ENCODE results near the gene NFKBIE. TPM values are rescaled to one million over a fixed set of nuclear protein-coding genes. Genes with fewer than 3 reads are reported as not detected.
A peak's percentile ranks its signal among the peaks of the same experiment; 100 is the strongest.

The NFKBIE gene
- total and polyA plus RNA-seq, 2 experiments from 2014 or later: 12.5 to 34.2 TPM

DNA sequence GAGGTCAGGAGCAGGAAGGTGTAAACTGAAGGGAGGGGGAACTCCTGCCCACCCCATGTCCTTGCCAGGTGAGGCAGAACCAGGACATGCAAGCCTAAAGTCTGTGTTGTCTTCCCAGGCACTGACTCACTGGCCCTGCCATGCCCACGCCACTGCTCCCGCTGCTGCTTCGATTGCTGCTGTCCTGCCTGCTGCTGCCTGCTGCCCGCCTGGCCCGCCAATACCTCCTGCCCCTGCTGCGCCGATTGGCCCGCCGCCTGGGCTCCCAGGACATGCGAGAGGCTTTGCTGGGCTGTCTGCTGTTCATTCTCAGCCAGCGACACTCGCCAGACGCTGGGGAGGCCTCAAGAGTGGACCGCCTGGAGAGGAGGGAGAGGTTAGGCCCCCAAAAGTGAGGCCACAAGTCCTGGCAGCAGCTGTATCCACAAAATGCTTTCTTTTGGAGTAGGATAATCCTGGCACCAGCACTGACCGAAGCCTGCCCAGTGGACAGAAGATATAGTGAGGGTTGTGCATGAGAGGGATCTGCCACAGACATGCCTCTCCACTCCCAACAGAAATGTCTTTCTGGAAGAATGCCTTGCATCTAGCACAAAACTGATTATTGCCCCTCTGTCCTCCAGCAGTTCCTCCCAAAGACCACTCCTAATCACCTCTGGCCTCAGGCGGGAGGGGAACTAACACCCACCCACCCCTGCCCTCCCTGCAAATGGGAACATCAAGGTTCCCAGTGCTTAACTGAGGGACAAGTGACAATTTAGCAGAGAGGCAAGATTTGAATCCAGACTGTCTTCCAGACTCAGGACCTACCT, 47.8 kb downstream of the NFKBIE start:
- no peaks in the 10 kb centered on the region for H3K36me3 ChIP-seq
- peak in 1 of 2 donors; percentile 20 for DNase-seq (ENCODE audit: low read depth in 1 of 2, low spot score in 1 of 2)
- H3K4me3 ChIP-seq: no peak overlapping the region
- H3K27me3 ChIP-seq: no peaks in the 10 kb centered on the region
- H3K9me3 ChIP-seq (ENCODE audit: low read depth): no peaks in the 10 kb centered on the region
- TF ChIP-seq, protein P1, sequence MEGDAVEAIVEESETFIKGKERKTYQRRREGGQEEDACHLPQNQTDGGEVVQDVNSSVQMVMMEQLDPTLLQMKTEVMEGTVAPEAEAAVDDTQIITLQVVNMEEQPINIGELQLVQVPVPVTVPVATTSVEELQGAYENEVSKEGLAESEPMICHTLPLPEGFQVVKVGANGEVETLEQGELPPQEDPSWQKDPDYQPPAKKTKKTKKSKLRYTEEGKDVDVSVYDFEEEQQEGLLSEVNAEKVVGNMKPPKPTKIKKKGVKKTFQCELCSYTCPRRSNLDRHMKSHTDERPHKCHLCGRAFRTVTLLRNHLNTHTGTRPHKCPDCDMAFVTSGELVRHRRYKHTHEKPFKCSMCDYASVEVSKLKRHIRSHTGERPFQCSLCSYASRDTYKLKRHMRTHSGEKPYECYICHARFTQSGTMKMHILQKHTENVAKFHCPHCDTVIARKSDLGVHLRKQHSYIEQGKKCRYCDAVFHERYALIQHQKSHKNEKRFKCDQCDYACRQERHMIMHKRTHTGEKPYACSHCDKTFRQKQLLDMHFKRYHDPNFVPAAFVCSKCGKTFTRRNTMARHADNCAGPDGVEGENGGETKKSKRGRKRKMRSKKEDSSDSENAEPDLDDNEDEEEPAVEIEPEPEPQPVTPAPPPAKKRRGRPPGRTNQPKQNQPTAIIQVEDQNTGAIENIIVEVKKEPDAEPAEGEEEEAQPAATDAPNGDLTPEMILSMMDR (IDR thresholded peaks at IDR 0.05; ENCODE audit: low read depth, low read length): no peak
- peaks cover 11% of the 10 kb centered on the region for H3K4me1 ChIP-seq (ENCODE audit: low read depth)
- H3K27ac ChIP-seq: no peak overlapping the region

- H3K27me3 ChIP-seq: no peaks in the 10 kb centered on the region
- DNase-seq (ENCODE audit: low read depth in 1 of 2, low spot score in 1 of 2): no peak
- TF ChIP-seq, protein P1 (IDR thresholded peaks at IDR 0.05; ENCODE audit: low read depth, low read length): no peak
- no peak within 1 kb of the TSS for H3K4me3 ChIP-seq
- peaks cover 11% of the 10 kb centered on the region for H3K4me1 ChIP-seq (ENCODE audit: low read depth)
- no peak within 1 kb of the TSS for H3K27ac ChIP-seq
- H3K36me3 ChIP-seq: no peaks in the 10 kb centered on the region
- H3K9me3 ChIP-seq (ENCODE audit: low read depth): no peaks in the 10 kb centered on the region
Measured at GRCh38 chr6:44216677-44217331, 48.5 kb downstream of the NFKBIE start, which contains the start of gene MYMX. Gene MYMX (plus strand): TSS chr6:44216926. CDS start chr6:44217472, 546 bp downstream.

- H3K27ac ChIP-seq: no peak overlapping the region
- H3K4me1 ChIP-seq (ENCODE audit: low read depth): peaks cover 11% of the 10 kb centered on the region
- DNase-seq (ENCODE audit: low read depth in 1 of 2, low spot score in 1 of 2): no peak
- H3K36me3 ChIP-seq: no peaks in the 10 kb centered on the region
- TF ChIP-seq, protein P1 (IDR thresholded peaks at IDR 0.05; ENCODE audit: low read depth, low read length): no peak
- H3K9me3 ChIP-seq (ENCODE audit: low read depth): no peaks in the 10 kb centered on the region
- no peaks in the 10 kb centered on the region for H3K27me3 ChIP-seq
- H3K4me3 ChIP-seq: no peak overlapping the region
Measured at GRCh38 chr6:44214307-44214706, 51.0 kb downstream of the NFKBIE start.

DNA sequence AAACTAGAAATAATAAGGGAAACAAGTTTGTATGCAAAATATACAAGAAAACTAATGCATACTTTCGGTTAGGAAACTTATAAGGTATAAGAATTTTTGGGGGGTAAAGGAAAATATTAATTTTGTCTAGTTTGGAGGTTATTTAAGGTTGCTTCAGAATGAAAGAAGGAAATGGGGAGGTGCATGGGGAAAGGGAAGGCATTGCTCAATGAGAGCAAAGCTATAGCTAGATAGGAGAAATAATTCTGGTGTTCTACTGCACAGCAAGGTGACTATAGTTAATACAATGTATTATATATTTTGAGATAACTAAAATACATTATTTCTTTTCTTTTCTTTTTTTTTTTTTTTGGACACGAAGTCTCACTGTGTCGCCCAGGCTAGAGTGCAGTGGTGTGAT, 54.1 kb downstream of the NFKBIE start:
- no peak overlapping the region for H3K27ac ChIP-seq
- no peak overlapping the region for H3K4me3 ChIP-seq
- no peaks in the 10 kb centered on the region for H3K36me3 ChIP-seq
- H3K4me1 ChIP-seq (ENCODE audit: low read depth): peaks cover 5% of the 10 kb centered on the region
- H3K27me3 ChIP-seq: no peaks in the 10 kb centered on the region
- no peak for DNase-seq (ENCODE audit: low read depth in 1 of 2, low spot score in 1 of 2)
- no peaks in the 10 kb centered on the region for H3K9me3 ChIP-seq (ENCODE audit: low read depth)
- TF ChIP-seq, protein P1 (IDR thresholded peaks at IDR 0.05; ENCODE audit: low read depth, low read length): no peak

Other genes with a start within 250 kb of the NFKBIE start
- gene MRPL14, start 138.1 kb downstream of the NFKBIE start, total RNA-seq: 66.4 and 78.8 TPM in 2 replicates
- 130 and 165 TPM in 2 replicates for gene MRPL14, start 138.1 kb downstream of the NFKBIE start, polyA plus RNA-seq
- 52.4 and 57.3 TPM in 2 replicates for gene TMEM63B, start 138.0 kb downstream of the NFKBIE start, total RNA-seq
- 51.7 and 54.2 TPM in 2 replicates for gene TMEM63B, start 138.0 kb downstream of the NFKBIE start, polyA plus RNA-seq
- not detected in 2 replicates for gene CAPN11, start 106.7 kb downstream of the NFKBIE start, total RNA-seq
- gene CAPN11, start 106.7 kb downstream of the NFKBIE start, polyA plus RNA-seq: not detected in 2 replicates
- 0.21 TPM in 1 of 2 replicates, not detected in the other for gene MYMX, start 48.6 kb downstream of the NFKBIE start, total RNA-seq
- 0.55 and 1.0 TPM in 2 replicates for gene MYMX, start 48.6 kb downstream of the NFKBIE start, polyA plus RNA-seq
- 62.7 and 64.9 TPM in 2 replicates for gene SLC29A1, start 42.0 kb downstream of the NFKBIE start, total RNA-seq
- gene SLC29A1, start 42.0 kb downstream of the NFKBIE start, polyA plus RNA-seq: 85.4 and 88.7 TPM in 2 replicates
- 865 and 876 TPM in 2 replicates for gene HSP90AB1, start 18.4 kb downstream of the NFKBIE start, total RNA-seq
- 665 and 702 TPM in 2 replicates for gene HSP90AB1, start 18.4 kb downstream of the NFKBIE start, polyA plus RNA-seq
- gene SLC35B2, start 8.0 kb downstream of the NFKBIE start, total RNA-seq: 34.3 and 50.5 TPM in 2 replicates
- 44.4 and 63.3 TPM in 2 replicates for gene SLC35B2, start 8.0 kb downstream of the NFKBIE start, polyA plus RNA-seq
- gene TMEM151B, start 4.9 kb upstream of the NFKBIE start, total RNA-seq: 0.21 and 0.39 TPM in 2 replicates
- gene TMEM151B, start 4.9 kb upstream of the NFKBIE start, polyA plus RNA-seq: 0.29 and 0.77 TPM in 2 replicates
- gene AARS2, start 47.8 kb upstream of the NFKBIE start, total RNA-seq: 20.9 and 26.7 TPM in 2 replicates
- 17.3 and 22.9 TPM in 2 replicates for gene AARS2, start 47.8 kb upstream of the NFKBIE start, polyA plus RNA-seq
- gene SPATS1, start 77.1 kb upstream of the NFKBIE start, total RNA-seq: 0.63 TPM in 1 of 2 replicates, not detected in the other
- not detected in 2 replicates for gene SPATS1, start 77.1 kb upstream of the NFKBIE start, polyA plus RNA-seq
- gene CDC5L, start 122.2 kb upstream of the NFKBIE start, total RNA-seq: 17.1 and 17.8 TPM in 2 replicates
- 19.6 and 20.3 TPM in 2 replicates for gene CDC5L, start 122.2 kb upstream of the NFKBIE start, polyA plus RNA-seq